ENCODE results near the gene ZDHHC17. TPM values are rescaled to one million over a fixed set of nuclear protein-coding genes. Genes with fewer than 3 reads are reported as not detected.

ZDHHC17 gene
- total RNA-seq, 1 donor from 2014 or later = 58.8 TPM

- Mint-ChIP-seq H3K9me3 (peaks cover 10% of the 10 kb centered on the region), H3K4me3 (no peak overlapping the region), H3K36me3 (ENCODE audit: low read depth) (peaks cover 19% of the 10 kb centered on the region), H3K4me1 (peaks cover 5% of the 10 kb centered on the region), H3K27me3 (ENCODE audit: low read depth) (no peaks in the 10 kb centered on the region), H3K27ac (ENCODE audit: unreplicated experiment) (no peak overlapping the region)
- no peak for TF ChIP-seq CTCF (conservative IDR thresholded peaks at IDR 0.05)
- no peak for DNase-seq (ENCODE audit: low read depth, low spot score)
These were observed 25.6 kb downstream of the ZDHHC17 start for GRCh38 chr12:76789335-76790050.

- no peak for DNase-seq (ENCODE audit: low read depth, low spot score)
- no peaks in the 10 kb centered on the region for H3K27me3 Mint-ChIP-seq (ENCODE audit: low read depth)
- H3K4me3 Mint-ChIP-seq = no peak overlapping the region
- peaks cover 14% of the 10 kb centered on the region for H3K36me3 Mint-ChIP-seq (ENCODE audit: low read depth)
- peak; percentile 84 for TF ChIP-seq CTCF (conservative IDR thresholded peaks at IDR 0.05)
- peaks cover 6% of the 10 kb centered on the region for H3K9me3 Mint-ChIP-seq
- peaks cover 9% of the 10 kb centered on the region for H3K4me1 Mint-ChIP-seq
- H3K27ac Mint-ChIP-seq (ENCODE audit: unreplicated experiment) = no peak overlapping the region
These were observed 26.9 kb downstream of the ZDHHC17 start for GRCh38 chr12:76790564-76791552.

- H3K27ac Mint-ChIP-seq (ENCODE audit: unreplicated experiment) = no peak overlapping the region
- H3K27me3 Mint-ChIP-seq (ENCODE audit: low read depth) = no peaks in the 10 kb centered on the region
- peaks cover 9% of the 10 kb centered on the region for H3K4me1 Mint-ChIP-seq
- H3K9me3 Mint-ChIP-seq = no peaks in the 10 kb centered on the region
- DNase-seq (ENCODE audit: low read depth, low spot score) = no peak
- H3K36me3 Mint-ChIP-seq (ENCODE audit: low read depth) = peaks cover 4% of the 10 kb centered on the region
- TF ChIP-seq CTCF (conservative IDR thresholded peaks at IDR 0.05) = no peak
- H3K4me3 Mint-ChIP-seq = no peak overlapping the region
These were observed 28.9 kb downstream of the ZDHHC17 start for GRCh38 chr12:76792828-76793227.

GRCh38 chr12:76798864-76799263 lies 34.9 kb downstream of the ZDHHC17 start:
- H3K9me3 Mint-ChIP-seq = peaks cover 8% of the 10 kb centered on the region
- no peaks in the 10 kb centered on the region for H3K27me3 Mint-ChIP-seq (ENCODE audit: low read depth)
- no peak overlapping the region for H3K4me3 Mint-ChIP-seq
- H3K27ac Mint-ChIP-seq (ENCODE audit: unreplicated experiment) = peak overlapping the region; percentile 59
- peaks cover 45% of the 10 kb centered on the region for H3K36me3 Mint-ChIP-seq (ENCODE audit: low read depth)
- no peak for DNase-seq (ENCODE audit: low read depth, low spot score)
- TF ChIP-seq CTCF (conservative IDR thresholded peaks at IDR 0.05) = no peak
- peaks cover 5% of the 10 kb centered on the region for H3K4me1 Mint-ChIP-seq

- H3K27me3 Mint-ChIP-seq (ENCODE audit: low read depth) = no peaks in the 10 kb centered on the region
- H3K4me1 Mint-ChIP-seq = peaks cover 5% of the 10 kb centered on the region
- no peak overlapping the region for H3K27ac Mint-ChIP-seq (ENCODE audit: unreplicated experiment)
- no peak overlapping the region for H3K4me3 Mint-ChIP-seq
- H3K36me3 Mint-ChIP-seq (ENCODE audit: low read depth) = peaks cover 45% of the 10 kb centered on the region
- no peak for DNase-seq (ENCODE audit: low read depth, low spot score)
- TF ChIP-seq CTCF (conservative IDR thresholded peaks at IDR 0.05) = no peak
- peaks cover 8% of the 10 kb centered on the region for H3K9me3 Mint-ChIP-seq
These were observed 35.4 kb downstream of the ZDHHC17 start for GRCh38 chr12:76799362-76799761.

All from neural crest cell (in vitro differentiated cells).